Measurements from ENCODE around the gene LUZP1. TPM values are rescaled to one million over a fixed set of nuclear protein-coding genes. Genes with fewer than 3 reads are reported as not detected.
A peak's percentile ranks its signal among the peaks of the same experiment; 100 is the strongest.

LUZP1 gene
- total and polyA plus RNA-seq, 9 donors, result 6.8 to 30.7 (median 23.2) TPM

DNA sequence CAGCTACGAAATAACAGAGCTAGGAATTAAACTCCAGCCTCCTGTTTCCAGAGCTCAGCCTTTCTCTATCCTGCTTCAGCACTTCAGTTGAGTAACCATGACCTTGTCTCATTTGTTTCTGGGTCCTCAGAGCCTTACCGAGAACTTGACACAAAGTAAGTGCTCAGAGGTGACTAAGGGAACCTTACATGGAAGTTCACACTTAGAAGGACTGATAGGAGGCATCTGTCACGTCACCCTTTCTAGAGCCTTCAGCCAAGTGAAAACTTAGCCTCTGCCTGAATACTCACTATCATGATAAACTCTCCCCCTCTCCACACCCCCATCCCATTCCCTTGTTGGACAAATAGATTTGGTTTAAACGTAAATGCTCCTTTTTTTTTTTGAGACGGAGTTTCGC, 9.8 kb upstream of the LUZP1 start:
- no peak for DNase-seq
- H3K4me1 ChIP-seq (ENCODE audit: insufficient read depth), result peaks cover 4% of the 10 kb centered on the region
- no peaks in the 10 kb centered on the region for H3K27me3 ChIP-seq
- H3K27ac ChIP-seq, result peak overlapping the region in 1 of 2 donors; percentile 79
- WGBS, 3 donors, result 53 to 65% (median 55%) methylated on average over 6 of the region's 6 CpGs
- H3K9me3 ChIP-seq, result no peaks in the 10 kb centered on the region
- TF ChIP-seq POLR2A (IDR thresholded peaks at IDR 0.05) (no peak), EP300 (IDR thresholded peaks at IDR 0.05) (no peak)
- TF ChIP-seq, protein P1, sequence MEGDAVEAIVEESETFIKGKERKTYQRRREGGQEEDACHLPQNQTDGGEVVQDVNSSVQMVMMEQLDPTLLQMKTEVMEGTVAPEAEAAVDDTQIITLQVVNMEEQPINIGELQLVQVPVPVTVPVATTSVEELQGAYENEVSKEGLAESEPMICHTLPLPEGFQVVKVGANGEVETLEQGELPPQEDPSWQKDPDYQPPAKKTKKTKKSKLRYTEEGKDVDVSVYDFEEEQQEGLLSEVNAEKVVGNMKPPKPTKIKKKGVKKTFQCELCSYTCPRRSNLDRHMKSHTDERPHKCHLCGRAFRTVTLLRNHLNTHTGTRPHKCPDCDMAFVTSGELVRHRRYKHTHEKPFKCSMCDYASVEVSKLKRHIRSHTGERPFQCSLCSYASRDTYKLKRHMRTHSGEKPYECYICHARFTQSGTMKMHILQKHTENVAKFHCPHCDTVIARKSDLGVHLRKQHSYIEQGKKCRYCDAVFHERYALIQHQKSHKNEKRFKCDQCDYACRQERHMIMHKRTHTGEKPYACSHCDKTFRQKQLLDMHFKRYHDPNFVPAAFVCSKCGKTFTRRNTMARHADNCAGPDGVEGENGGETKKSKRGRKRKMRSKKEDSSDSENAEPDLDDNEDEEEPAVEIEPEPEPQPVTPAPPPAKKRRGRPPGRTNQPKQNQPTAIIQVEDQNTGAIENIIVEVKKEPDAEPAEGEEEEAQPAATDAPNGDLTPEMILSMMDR (IDR thresholded peaks at IDR 0.05), result no peak
- no peaks in the 10 kb centered on the region for H3K36me3 ChIP-seq
- intact Hi-C loops (cut with DNase I), result loop anchor here in 1 of 4 donors (5.0 kb wide), 1 partner anchor 66 kb away; no protein-coding TSS in a partner anchor
- H3K4me3 ChIP-seq, result peak overlapping the region; percentile 58

DNA sequence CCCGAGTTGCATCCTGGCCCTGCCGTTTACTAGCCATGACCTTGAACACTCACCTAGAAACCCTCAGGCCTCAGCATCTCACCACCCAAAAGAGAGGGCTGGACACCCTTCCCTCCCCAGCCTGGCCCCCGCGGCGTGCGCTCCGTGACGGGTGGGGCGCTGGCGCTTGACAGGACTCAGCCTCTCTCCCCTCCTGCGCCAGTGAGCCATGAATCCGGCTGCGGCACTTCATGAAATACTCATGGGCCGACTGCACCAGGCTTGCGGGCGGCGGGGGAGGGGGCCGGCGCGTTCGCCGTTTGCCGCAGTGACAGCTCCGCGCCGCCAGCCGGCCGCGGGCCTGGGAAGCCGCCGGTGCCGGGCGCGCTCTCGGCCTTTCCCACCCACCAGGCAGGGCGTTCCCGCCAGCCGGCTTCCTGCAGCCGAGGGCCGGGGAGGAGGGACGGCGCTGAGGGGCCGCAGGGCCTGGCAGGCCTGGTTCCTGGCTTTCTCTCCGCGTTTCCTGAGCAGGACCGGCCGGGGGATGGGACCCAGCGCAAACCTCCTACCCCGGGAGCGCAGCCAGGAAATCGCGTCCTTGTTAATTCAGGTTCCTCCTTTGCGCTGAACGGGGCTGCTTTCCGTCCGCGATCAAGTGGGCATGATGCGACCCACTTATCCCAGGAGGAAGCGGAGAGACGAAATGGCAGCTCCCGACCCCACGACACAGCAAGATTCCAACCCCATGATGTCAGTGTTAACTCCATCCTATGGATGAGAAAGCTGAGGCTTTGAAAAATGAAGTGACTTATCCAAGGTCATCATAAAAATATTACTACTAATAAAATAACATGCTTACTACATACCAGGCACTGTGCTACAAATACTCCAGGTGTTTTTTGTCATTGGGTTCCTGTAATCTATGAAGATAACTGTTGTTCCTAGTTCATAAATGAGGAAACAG, 9.1 kb upstream of the LUZP1 start:
- intact Hi-C loops (cut with DNase I), result loop anchor here in 1 of 4 donors (5.0 kb wide), 1 partner anchor 65 kb away; no protein-coding TSS in a partner anchor
- Histone ChIP-seq H3K36me3 (no peaks in the 10 kb centered on the region), H3K4me3 (peak overlapping the region; percentile 58), H3K27me3 (no peaks in the 10 kb centered on the region), H3K9me3 (no peaks in the 10 kb centered on the region), H3K27ac (peak overlapping the region; percentile 46 to 79), H3K4me1 (ENCODE audit: insufficient read depth) (peaks cover 4% of the 10 kb centered on the region)
- DNase-seq, result peak; percentile 79 to 90 (median 85)
- WGBS, 3 donors, result 1% methylated on average over 59 to 62 of the region's 62 CpGs
- TF ChIP-seq, protein P1 (IDR thresholded peaks at IDR 0.05), result peak in 2 of 3 donors; percentile 35 to 62
- no peak for TF ChIP-seq EP300 (IDR thresholded peaks at IDR 0.05)

- intact Hi-C loops (cut with DNase I), result loop anchor here in 1 of 4 donors (5.0 kb wide), 1 partner anchor 65 kb away; no protein-coding TSS in a partner anchor
- H3K27ac ChIP-seq, result peak overlapping the region; percentile 46 to 79
- no peaks in the 10 kb centered on the region for H3K36me3 ChIP-seq
- H3K27me3 ChIP-seq, result no peaks in the 10 kb centered on the region
- H3K4me1 ChIP-seq (ENCODE audit: insufficient read depth), result peaks cover 4% of the 10 kb centered on the region
- TF ChIP-seq, protein P1 (IDR thresholded peaks at IDR 0.05), result no peak
- no peaks in the 10 kb centered on the region for H3K9me3 ChIP-seq
- DNase-seq, result no peak
- H3K4me3 ChIP-seq, result peak overlapping the region; percentile 58
- WGBS, 3 donors, result 32 to 37% (median 37%) methylated on average over 10 of the region's 10 CpGs
Measured at GRCh38 chr1:23177031-23177430, 8.4 kb upstream of the LUZP1 start.

- H3K4me1 ChIP-seq (ENCODE audit: insufficient read depth), result peaks cover 9% of the 10 kb centered on the region
- H3K36me3 ChIP-seq, result no peaks in the 10 kb centered on the region
Measured at GRCh38 chr1:23174426-23175110, 5.9 kb upstream of the LUZP1 start.

More at GRCh38 chr1:23174426-23175110, 5.9 kb upstream of the LUZP1 start:
- H3K9me3 ChIP-seq, result no peaks in the 10 kb centered on the region
- intact Hi-C loops (cut with DNase I), result loop anchor here in 1 of 4 donors (5.0 kb wide), 1 partner anchor 62 kb away; no protein-coding TSS in a partner anchor
- 39 to 48% (median 44%) methylated on average over 1 of the region's 1 CpG for WGBS, 3 donors
- no peaks in the 10 kb centered on the region for H3K27me3 ChIP-seq
- no peak overlapping the region for H3K4me3 ChIP-seq
- TF ChIP-seq, protein P1 (IDR thresholded peaks at IDR 0.05), result no peak
- TF ChIP-seq POLR2A (IDR thresholded peaks at IDR 0.05) (no peak), EP300 (IDR thresholded peaks at IDR 0.05) (no peak)
- H3K27ac ChIP-seq, result no peak overlapping the region
- no peak for DNase-seq

Measured in ovary (tissue), 9 donors.